ENCODE measurements around the gene GDPGP1. TPM values are rescaled to one million over a fixed set of nuclear protein-coding genes. Genes with fewer than 3 reads are reported as not detected.
A peak's percentile ranks its signal among the peaks of the same experiment; 100 is the strongest.

GDPGP1 gene
- total RNA-seq, 1 donor from 2014 or later = 11.2 TPM

DNA sequence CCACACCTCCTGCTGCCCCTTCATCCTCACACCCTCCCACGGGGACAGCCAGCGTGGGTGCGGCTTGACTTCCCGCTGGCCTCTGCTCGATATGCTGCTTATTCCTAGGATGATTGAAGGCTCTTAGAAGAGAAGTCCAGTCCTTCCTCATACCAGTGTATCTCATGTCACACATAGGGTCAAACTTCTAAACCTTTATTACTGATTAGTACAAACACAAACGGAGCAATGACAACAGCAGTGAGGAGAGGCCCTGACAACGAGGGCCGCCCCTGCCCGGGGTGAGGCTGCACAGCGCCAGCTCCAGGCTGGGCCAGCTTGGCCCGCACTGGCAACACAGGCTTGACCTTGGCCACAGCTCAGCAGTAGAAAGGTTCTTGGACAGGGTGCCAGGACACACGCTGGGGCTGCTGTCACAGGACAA is 3.9 kb upstream of the GDPGP1 start:
- no peak for DNase-seq

DNA sequence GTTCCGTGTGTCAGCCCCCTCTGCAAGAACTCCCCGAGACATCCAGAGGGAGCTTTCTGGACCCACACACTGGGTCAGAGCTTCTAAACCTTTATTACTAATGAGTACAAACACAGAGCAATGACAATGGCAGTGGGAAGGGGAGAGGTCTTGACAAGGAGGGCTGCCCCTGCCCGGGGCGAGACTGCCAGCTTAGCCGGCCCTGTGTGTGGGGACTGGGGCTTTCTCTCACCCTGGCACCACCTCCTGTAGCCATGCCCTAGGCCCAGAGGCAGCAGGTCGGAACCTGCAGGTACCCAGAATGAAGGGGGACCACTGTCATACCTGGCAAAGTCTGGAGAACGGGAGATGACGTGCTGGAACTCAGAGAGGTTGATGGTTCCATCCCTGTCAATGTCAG is 3.4 kb upstream of the GDPGP1 start:
- DNase-seq (no peak), ATAC-seq (no peak)
- peaks cover 31% of the 10 kb centered on the region for H3K4me1 ChIP-seq
- intact Hi-C loops (cut with DNase I) = no loop called here
- H3K27ac ChIP-seq = no peak overlapping the region
- peaks cover 54% of the 10 kb centered on the region for H3K36me3 ChIP-seq
- no peak overlapping the region for H3K4me3 ChIP-seq
- H3K9me3 ChIP-seq = no peaks in the 10 kb centered on the region
- TF ChIP-seq, protein P1, sequence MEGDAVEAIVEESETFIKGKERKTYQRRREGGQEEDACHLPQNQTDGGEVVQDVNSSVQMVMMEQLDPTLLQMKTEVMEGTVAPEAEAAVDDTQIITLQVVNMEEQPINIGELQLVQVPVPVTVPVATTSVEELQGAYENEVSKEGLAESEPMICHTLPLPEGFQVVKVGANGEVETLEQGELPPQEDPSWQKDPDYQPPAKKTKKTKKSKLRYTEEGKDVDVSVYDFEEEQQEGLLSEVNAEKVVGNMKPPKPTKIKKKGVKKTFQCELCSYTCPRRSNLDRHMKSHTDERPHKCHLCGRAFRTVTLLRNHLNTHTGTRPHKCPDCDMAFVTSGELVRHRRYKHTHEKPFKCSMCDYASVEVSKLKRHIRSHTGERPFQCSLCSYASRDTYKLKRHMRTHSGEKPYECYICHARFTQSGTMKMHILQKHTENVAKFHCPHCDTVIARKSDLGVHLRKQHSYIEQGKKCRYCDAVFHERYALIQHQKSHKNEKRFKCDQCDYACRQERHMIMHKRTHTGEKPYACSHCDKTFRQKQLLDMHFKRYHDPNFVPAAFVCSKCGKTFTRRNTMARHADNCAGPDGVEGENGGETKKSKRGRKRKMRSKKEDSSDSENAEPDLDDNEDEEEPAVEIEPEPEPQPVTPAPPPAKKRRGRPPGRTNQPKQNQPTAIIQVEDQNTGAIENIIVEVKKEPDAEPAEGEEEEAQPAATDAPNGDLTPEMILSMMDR (IDR thresholded peaks at IDR 0.05) = no peak
- no peaks in the 10 kb centered on the region for H3K27me3 ChIP-seq

More for the DNA sequence above, 3.9 kb upstream of the GDPGP1 start:
- Histone ChIP-seq H3K27me3 (no peaks in the 10 kb centered on the region), H3K27ac (no peak overlapping the region), H3K9me3 (no peaks in the 10 kb centered on the region), H3K4me1 (peaks cover 28% of the 10 kb centered on the region), H3K36me3 (peaks cover 59% of the 10 kb centered on the region), H3K4me3 (no peak overlapping the region)
- ATAC-seq = no peak
- intact Hi-C loops (cut with DNase I) = no loop called here
- TF ChIP-seq, protein P1 (IDR thresholded peaks at IDR 0.05) = no peak

DNA sequence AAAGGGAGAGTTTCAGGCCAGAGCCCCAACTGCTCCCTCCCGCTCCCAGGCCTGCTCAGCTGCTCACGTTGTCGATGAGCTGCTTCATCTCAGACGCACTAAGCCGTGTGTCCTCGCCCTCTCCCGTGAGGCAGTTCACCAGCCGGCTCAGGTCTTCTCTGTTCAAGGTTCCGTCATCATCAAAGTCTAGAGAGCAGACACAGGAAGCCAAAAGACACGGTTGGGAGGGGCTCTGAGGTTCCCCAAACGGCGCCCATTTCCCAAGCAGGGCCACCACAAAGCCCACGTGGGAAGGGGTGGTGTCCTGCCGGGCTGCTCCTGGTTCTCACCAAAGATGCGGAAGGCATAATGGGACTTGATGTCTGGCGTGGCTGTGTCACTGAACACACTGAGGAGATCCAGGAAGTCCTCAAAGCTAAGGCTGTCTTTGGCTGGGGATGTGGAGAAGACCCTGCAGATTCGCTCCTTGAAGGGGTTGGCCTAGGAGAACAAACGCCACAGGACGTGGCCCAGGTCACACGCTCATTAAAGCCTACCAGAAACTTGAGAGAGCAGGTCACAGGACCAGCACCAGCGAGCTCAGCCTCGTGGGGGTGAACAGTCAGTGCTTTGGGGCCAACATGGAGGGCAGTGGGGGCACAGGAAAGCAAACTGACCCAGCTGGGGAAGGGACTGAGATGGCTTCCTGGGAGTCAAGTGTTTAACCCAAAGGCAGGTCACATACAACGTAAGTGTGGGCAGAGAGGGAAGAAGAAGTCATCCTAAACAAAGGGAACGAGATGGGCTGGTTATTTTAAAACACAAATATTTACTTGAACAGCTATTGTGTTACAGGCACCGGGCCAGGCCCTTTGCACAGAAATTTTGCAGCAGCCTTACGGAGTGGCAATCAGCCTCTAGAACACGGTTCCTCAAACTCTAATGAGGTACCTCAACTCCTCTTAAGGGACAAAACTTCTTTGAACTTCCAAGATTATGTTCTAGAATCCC is 2.7 kb upstream of the GDPGP1 start:
- peak; percentile 22 for ATAC-seq
- H3K4me1 ChIP-seq = peaks cover 31% of the 10 kb centered on the region
- TF ChIP-seq, protein P1 (IDR thresholded peaks at IDR 0.05) = no peak
- intact Hi-C loops (cut with DNase I) = no loop called here
- no peaks in the 10 kb centered on the region for H3K9me3 ChIP-seq
- H3K27ac ChIP-seq = peak overlapping the region; percentile 27
- peaks cover 52% of the 10 kb centered on the region for H3K36me3 ChIP-seq
- no peaks in the 10 kb centered on the region for H3K27me3 ChIP-seq
- DNase-seq = peak; percentile 78
- no peak overlapping the region for H3K4me3 ChIP-seq

DNA sequence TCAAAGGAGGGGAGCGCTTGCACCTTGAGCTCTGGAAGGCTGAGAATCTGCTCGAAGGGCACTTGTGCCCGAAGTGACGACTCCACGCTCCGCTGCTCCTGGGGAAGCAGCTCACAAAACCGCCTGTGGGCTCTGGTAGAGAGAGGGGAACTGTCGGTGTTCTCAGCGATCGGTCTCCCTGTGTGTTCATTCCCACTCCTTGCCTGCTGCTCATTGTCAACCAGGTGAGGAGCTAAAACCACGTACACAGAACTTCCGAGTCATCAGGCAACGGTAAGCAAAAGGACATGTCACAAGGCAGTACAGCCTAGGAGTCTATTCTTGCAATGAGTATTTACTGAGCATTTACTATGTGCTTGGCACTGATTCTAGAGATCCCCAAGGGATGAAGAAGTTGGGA is 1.8 kb upstream of the GDPGP1 start:
- peaks cover 31% of the 10 kb centered on the region for H3K4me1 ChIP-seq
- no peak for DNase-seq
- ATAC-seq = no peak
- H3K36me3 ChIP-seq = peaks cover 52% of the 10 kb centered on the region
- no peak overlapping the region for H3K27ac ChIP-seq
- H3K9me3 ChIP-seq = no peaks in the 10 kb centered on the region
- peak overlapping the region; percentile 95 for H3K4me3 ChIP-seq
- TF ChIP-seq, protein P1 (IDR thresholded peaks at IDR 0.05) = no peak
- H3K27me3 ChIP-seq = no peaks in the 10 kb centered on the region
- intact Hi-C loops (cut with DNase I) = no loop called here

DNA sequence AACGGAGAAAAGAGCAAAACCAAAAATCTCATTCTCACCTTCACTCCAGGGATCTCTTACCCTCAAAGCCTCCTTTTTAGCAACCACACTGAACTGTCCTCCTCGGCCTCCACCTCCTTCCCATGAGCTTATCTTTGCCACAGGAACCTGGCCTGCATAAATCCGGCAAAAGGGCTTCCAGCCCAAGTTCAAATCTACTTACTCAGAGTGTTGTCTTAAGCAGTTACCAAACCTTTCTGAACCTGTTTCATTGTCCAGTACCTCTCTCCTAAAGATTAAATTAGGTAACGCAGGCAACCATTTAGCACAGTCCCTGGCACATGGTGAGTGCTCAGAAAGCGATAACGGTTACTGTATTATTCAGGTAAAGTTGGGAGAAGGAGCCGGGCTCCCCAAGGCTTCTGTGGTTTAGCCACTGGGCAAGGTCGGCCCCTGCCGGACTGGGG is 1.0 kb upstream of the GDPGP1 start:
- Histone ChIP-seq H3K36me3 (peaks cover 52% of the 10 kb centered on the region), H3K4me3 (peak overlapping the region; percentile 95), H3K27ac (peak overlapping the region; percentile 97), H3K4me1 (peaks cover 31% of the 10 kb centered on the region), H3K27me3 (no peaks in the 10 kb centered on the region), H3K9me3 (no peaks in the 10 kb centered on the region)
- intact Hi-C loops (cut with DNase I) = no loop called here
- TF ChIP-seq, protein P1 (IDR thresholded peaks at IDR 0.05) = peak; percentile 54
- no peak for DNase-seq
- no peak for ATAC-seq

Data from upper lobe of right lung (tissue), 1 donor.